SK-N-SH treated with all-trans-retinoic acid at 6 μM for 48 hours (cell line): Measurements from ENCODE around the gene C2orf42.
A peak's percentile ranks its signal among the peaks of the same experiment; 100 is the strongest.

ENCODE experiments used
- ATAC-seq: fragments of 200-7000 bp; cut with Tn5 transposase; 3 replicates; pipeline ENCODE4 v1.9.1; 2020; ENCODE audit warnings: mild to moderate bottlenecking, moderate library complexity
- ARNTL ChIP-seq: fragments of 450-650 bp; formaldehyde crosslinking; IDR thresholded peaks from 2 replicates; pipeline ENCODE4 v1.5.0; 2020; ENCODE audit warnings: low read depth, mild to moderate bottlenecking, moderate library complexity, borderline replicate concordance
- BACH2 ChIP-seq: fragments of 250-450 bp; sonication (Bioruptor Pico); IDR thresholded peaks from 2 replicates; pipeline ENCODE4 v1.9.0; 2021; ENCODE audit warnings: mild to moderate bottlenecking, borderline replicate concordance
- CREB5 ChIP-seq: fragments of 250-450 bp; sonication (Bioruptor Pico); IDR thresholded peaks from 2 replicates; pipeline ENCODE4 v1.5.1; 2020; ENCODE audit warnings: low read depth, mild to moderate bottlenecking, moderate library complexity
- CSDC2 ChIP-seq: fragments of 250-450 bp; sonication (Bioruptor Pico); IDR thresholded peaks from 2 replicates; pipeline ENCODE4 v1.5.0; 2020; ENCODE audit warnings: mild to moderate bottlenecking, moderate library complexity
- CSRNP3 ChIP-seq: fragments of 250-450 bp; sonication (Bioruptor Pico); IDR thresholded peaks from 2 replicates; pipeline ENCODE4 v1.5.1; 2021; ENCODE audit warnings: mild to moderate bottlenecking, moderate library complexity
- ESRRG ChIP-seq: fragments of 250-450 bp; sonication (Bioruptor Pico); IDR thresholded peaks from 2 replicates; pipeline ENCODE4 v1.6.1; 2021; ENCODE audit warnings: mild to moderate bottlenecking
- GLIS3 ChIP-seq: fragments of 250-450 bp; sonication (Bioruptor Pico); IDR thresholded peaks from 2 replicates; pipeline ENCODE4 v1.5.0; 2020; ENCODE audit warnings: mild to moderate bottlenecking, moderate library complexity
- ISL1 ChIP-seq: fragments of 250-450 bp; sonication (Bioruptor Pico); IDR thresholded peaks from 2 replicates; pipeline ENCODE4 v2.1.2; 2022; ENCODE audit warnings: mild to moderate bottlenecking, moderate library complexity
- OSR1 ChIP-seq: fragments of 250-450 bp; sonication (Bioruptor Pico); IDR thresholded peaks from 2 replicates; pipeline ENCODE4 v1.8.0; 2022; ENCODE audit warnings: moderate library complexity, mild to moderate bottlenecking, inconsistent platforms
- PPARA ChIP-seq: fragments of 250-450 bp; sonication (Bioruptor Pico); IDR thresholded peaks from 2 replicates; pipeline ENCODE4 v1.5.0; 2020; ENCODE audit warnings: mild to moderate bottlenecking, borderline replicate concordance
- RARB ChIP-seq: fragments of 250-450 bp; sonication (Bioruptor Pico); IDR thresholded peaks from 2 replicates; pipeline ENCODE4 v1.8.0; 2021; ENCODE audit warnings: mild to moderate bottlenecking, moderate library complexity
- SNAI2 ChIP-seq: fragments of 250-450 bp; sonication (Bioruptor Pico); IDR thresholded peaks from 2 replicates; pipeline ENCODE4 v1.5.0; 2020; ENCODE audit warnings: mild to moderate bottlenecking, moderate library complexity
- TCF4 ChIP-seq: fragments of 250-450 bp; sonication (Bioruptor Pico); IDR thresholded peaks from 2 replicates; pipeline ENCODE4 v1.8.0; 2021; ENCODE audit warnings: mild to moderate bottlenecking, moderate library complexity, borderline replicate concordance
- TOX ChIP-seq: fragments of 250-450 bp; sonication (Bioruptor Pico); IDR thresholded peaks from 2 replicates; pipeline ENCODE4 v1.8.0; 2021; ENCODE audit warnings: mild to moderate bottlenecking, moderate library complexity, borderline replicate concordance
- TSHZ2 ChIP-seq: fragments of 250-450 bp; sonication (Bioruptor Pico); IDR thresholded peaks from 2 replicates; pipeline ENCODE4 v1.5.0; 2020; ENCODE audit warnings: mild to moderate bottlenecking, moderate library complexity
- ZC3H10 ChIP-seq: fragments of 250-450 bp; sonication (Bioruptor Pico); IDR thresholded peaks from 2 replicates; pipeline ENCODE4 v1.5.1; 2021; ENCODE audit warnings: mild to moderate bottlenecking, moderate library complexity
- ZFP3 ChIP-seq: fragments of 250-450 bp; sonication (Bioruptor Pico); IDR thresholded peaks from 2 replicates; pipeline ENCODE4 v1.5.0; 2020; ENCODE audit warnings: mild to moderate bottlenecking, moderate library complexity
- ZFP30 ChIP-seq: fragments of 450-650 bp; formaldehyde crosslinking; IDR thresholded peaks from 2 replicates; pipeline ENCODE4 v1.5.0; 2022; ENCODE audit warnings: mild to moderate bottlenecking, moderate library complexity
- ZNF565 ChIP-seq: fragments of 450-650 bp; formaldehyde crosslinking; conservative IDR thresholded peaks from 2 replicates; pipeline ENCODE4 v1.5.0; 2020; ENCODE audit warnings: low read depth, mild to moderate bottlenecking, moderate library complexity
- ZNF70 ChIP-seq: fragments of 450-650 bp; formaldehyde crosslinking; IDR thresholded peaks from 2 replicates; pipeline ENCODE4 v1.5.0; 2020; ENCODE audit warnings: mild to moderate bottlenecking, moderate library complexity
- ZNF8 ChIP-seq: fragments of 450-650 bp; formaldehyde crosslinking; IDR thresholded peaks from 2 replicates; pipeline ENCODE4 v1.5.0; 2020; ENCODE audit warnings: mild to moderate bottlenecking, moderate library complexity
- TF ChIP-seq, protein P1 (sequence below): fragments of 250-450 bp; sonication (Bioruptor Pico); IDR thresholded peaks from 2 replicates; pipeline ENCODE4 v1.8.0; 2020; ENCODE audit warnings: mild to moderate bottlenecking, moderate library complexity, borderline replicate concordance

C2orf42 gene

GRCh38 chr2:70125498-70125898 lies 65.3 kb downstream of the C2orf42 start:
- ATAC-seq, result no peak

DNA sequence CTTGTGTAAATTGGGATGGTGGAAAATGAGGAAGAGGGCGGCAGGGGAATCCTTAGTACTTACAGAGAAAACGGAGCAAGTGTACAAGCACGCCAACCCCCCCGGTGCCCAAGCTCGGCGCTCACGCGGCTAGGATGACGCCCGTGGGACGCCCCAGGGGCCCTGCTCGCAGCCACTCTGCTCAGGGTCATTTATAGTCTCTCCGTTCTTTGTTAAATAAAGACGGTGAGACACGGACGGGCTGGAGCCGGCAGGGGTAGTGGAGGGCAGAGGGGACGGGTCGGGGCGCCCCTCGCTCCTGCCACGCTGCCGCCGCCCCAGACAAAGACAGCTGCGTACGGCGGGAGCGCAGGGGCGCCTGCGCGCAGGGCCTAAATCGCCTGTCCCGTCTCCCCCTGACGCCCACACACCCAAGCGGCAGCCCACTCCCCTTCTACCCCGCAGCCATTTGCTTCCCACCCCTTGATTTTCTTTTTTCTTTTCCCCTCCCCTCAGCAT lies 65.8 kb downstream of the C2orf42 start:
- peak; percentile 71 for ATAC-seq
- TF ChIP-seq ZNF565 (CRISPR knock-in tag), result no peak
- TF ChIP-seq CSRNP3 (CRISPR knock-in tag), result no peak
- TF ChIP-seq ISL1 (CRISPR knock-in tag), result 0 out of 2 replicates have a peak, but pooled peaks have one; percentile 7
- TF ChIP-seq TSHZ2 (CRISPR knock-in tag), result 0 out of 2 replicates have a peak, but pooled peaks have one; percentile 20

More at GRCh38 chr2:70125498-70125898, 65.3 kb downstream of the C2orf42 start:
- TF ChIP-seq ARNTL (CRISPR knock-in tag) (no peak), ZNF8 (CRISPR knock-in tag) (no peak), ZFP30 (CRISPR knock-in tag) (no peak), ZNF70 (no peak)

DNA sequence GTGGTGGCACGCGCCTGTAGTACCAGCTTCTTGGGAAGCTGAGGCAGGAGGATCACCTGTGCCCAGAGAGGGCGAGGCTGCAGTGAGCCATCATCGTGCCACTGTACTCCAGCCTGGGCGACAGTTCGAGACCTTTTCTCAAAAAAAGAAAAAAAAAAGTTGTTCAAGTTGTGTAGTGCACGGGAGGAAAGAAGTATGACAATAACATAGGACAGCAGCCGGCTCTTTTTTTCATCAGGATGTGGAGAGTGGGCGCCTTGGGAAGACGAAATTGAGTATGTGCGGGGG lies 67.0 kb downstream of the C2orf42 start:
- TF ChIP-seq ARNTL (CRISPR knock-in tag), result no peak
- TF ChIP-seq ESRRG, result no peak
- no peak for TF ChIP-seq TCF4
- no peak for TF ChIP-seq BACH2 (CRISPR knock-in tag)
- no peak for TF ChIP-seq ZNF70
- TF ChIP-seq OSR1 (CRISPR knock-in tag), result no peak
- no peak for TF ChIP-seq ISL1 (CRISPR knock-in tag)
- TF ChIP-seq, all 23 proteins: peak for 0
- no peak for ATAC-seq

DNA sequence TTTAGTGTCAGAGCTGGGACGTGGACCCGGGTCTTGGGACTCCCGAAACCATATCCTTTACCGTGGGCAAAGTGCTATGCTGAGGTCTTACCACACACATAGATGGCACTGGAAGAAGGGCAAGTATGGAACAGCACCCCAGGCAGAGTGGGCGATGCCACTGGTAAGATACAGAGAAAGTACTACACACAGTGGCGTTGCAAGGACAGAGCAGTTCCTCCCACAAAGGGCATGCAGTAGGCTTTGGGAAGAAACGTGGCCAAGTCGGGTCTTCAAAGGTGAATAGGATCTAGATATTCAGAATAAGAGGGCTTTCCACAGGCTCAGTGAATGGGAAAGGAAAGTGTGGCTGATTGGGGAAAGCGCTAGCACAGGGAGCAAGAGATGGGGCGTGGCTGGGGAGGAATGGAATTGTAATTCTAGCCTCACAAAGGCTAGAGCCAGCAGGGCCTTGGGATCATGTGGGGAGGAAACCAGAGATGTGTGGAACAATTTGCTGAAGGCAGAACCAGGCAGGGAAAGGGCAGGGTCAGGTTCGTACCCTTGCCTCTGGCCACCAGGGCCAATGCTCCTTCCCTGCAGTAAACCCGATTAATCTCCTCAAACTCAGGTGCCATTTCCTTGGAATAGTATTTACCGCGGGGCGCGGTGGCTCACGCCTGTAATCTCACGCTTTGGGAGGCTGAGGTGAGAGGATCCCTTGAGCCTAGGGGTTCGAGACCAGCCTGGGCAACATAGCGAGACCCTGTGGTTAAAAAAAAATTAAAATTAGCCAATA lies 67.6 kb downstream of the C2orf42 start:
- ATAC-seq, result peak; percentile 36
- TF ChIP-seq ISL1 (CRISPR knock-in tag), result no peak
- no peak for TF ChIP-seq ZNF8 (CRISPR knock-in tag)
- no peak for TF ChIP-seq ZFP3
- TF ChIP-seq PPARA (CRISPR knock-in tag), result no peak
- no peak for TF ChIP-seq CREB5 (CRISPR knock-in tag)
- TF ChIP-seq CSDC2, result no peak
- no peak for TF ChIP-seq TOX (CRISPR knock-in tag)
- no peak for TF ChIP-seq ZNF70
- no peak for TF ChIP-seq CSRNP3 (CRISPR knock-in tag)
- TF ChIP-seq TCF4, result no peak
- no peak for TF ChIP-seq ZC3H10
- TF ChIP-seq, protein P1, sequence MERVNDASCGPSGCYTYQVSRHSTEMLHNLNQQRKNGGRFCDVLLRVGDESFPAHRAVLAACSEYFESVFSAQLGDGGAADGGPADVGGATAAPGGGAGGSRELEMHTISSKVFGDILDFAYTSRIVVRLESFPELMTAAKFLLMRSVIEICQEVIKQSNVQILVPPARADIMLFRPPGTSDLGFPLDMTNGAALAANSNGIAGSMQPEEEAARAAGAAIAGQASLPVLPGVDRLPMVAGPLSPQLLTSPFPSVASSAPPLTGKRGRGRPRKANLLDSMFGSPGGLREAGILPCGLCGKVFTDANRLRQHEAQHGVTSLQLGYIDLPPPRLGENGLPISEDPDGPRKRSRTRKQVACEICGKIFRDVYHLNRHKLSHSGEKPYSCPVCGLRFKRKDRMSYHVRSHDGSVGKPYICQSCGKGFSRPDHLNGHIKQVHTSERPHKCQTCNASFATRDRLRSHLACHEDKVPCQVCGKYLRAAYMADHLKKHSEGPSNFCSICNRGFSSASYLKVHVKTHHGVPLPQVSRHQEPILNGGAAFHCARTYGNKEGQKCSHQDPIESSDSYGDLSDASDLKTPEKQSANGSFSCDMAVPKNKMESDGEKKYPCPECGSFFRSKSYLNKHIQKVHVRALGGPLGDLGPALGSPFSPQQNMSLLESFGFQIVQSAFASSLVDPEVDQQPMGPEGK (CRISPR knock-in tag), result no peak
- no peak for TF ChIP-seq GLIS3
- TF ChIP-seq OSR1 (CRISPR knock-in tag), result no peak
- no peak for TF ChIP-seq SNAI2 (CRISPR knock-in tag)
- TF ChIP-seq ESRRG, result no peak
- no peak for TF ChIP-seq TSHZ2 (CRISPR knock-in tag)
- TF ChIP-seq RARB, result no peak
- TF ChIP-seq ZFP30 (CRISPR knock-in tag), result no peak
- TF ChIP-seq BACH2 (CRISPR knock-in tag), result no peak
